Esophagus muscularis mucosa (tissue), 4 donors: ENCODE results near the gene SLC35B4. TPM values are rescaled to one million over a fixed set of nuclear protein-coding genes. Genes with fewer than 3 reads are reported as not detected.

Source experiments
- DNase-seq: peaks from one replicate; pipeline ENCODE4 v3.0.0-alpha.2; 2017; ENCODE audit errors: extremely low spot score
- H3K27ac ChIP-seq, 4 donors: fragments of 200-600 bp; sonication (generic); replicated peaks in 1 of 4; 1 replicate in 3 of 4; 2 replicates in 1 of 4; pipeline ENCODE4 v1.5.1; 2016 to 2019; ENCODE audit warnings: mild to moderate bottlenecking in 1 of 4
- H3K27me3 ChIP-seq, 4 donors: fragments of 200-600 bp; sonication (generic); one replicate each; pipeline versions ENCODE4 v1.5.1 to v1.6.0; 2016 to 2019
- H3K36me3 ChIP-seq, 4 donors: fragments of 200-600 bp; sonication (generic); one replicate each; pipeline ENCODE4 v1.5.1; 2016 to 2019
- H3K4me1 ChIP-seq, 4 donors: fragments of 200-600 bp; sonication (generic); one replicate each; pipeline ENCODE4 v1.5.1; 2016 to 2019
- H3K4me3 ChIP-seq, 4 donors: fragments of 200-600 bp; sonication (generic); 1 replicate in 2 of 4; 2 replicates in 2 of 4; pipeline ENCODE4 v1.5.1; 2016 to 2019; ENCODE audit warnings: mild to moderate bottlenecking in 4 of 4, moderate library complexity in 1 of 4
- H3K9me3 ChIP-seq, 4 donors: fragments of 200-600 bp; sonication (generic); 1 replicate in 3 of 4; 2 replicates in 1 of 4; pipeline ENCODE4 v1.5.1; 2016 to 2019
- EP300 ChIP-seq: sonication (generic); formaldehyde crosslinking; IDR thresholded peaks from one replicate; pipeline ENCODE4 v1.6.1; 2017; ENCODE audit warnings: antibody characterized with exemption
- POLR2A ChIP-seq: fragments of 450-650 bp; IDR thresholded peaks from one replicate; pipeline ENCODE4 v1.6.1; 2017; ENCODE audit warnings: antibody characterized with exemption, moderate library complexity, mild to moderate bottlenecking, low read depth
- POLR2AphosphoS5 ChIP-seq, 2 donors: sonication (generic); formaldehyde crosslinking; IDR thresholded peaks; one replicate each; pipeline ENCODE4 v1.6.1; 2017; ENCODE audit warnings: antibody characterized with exemption in 2 of 2
- WGBS: methylation state at CpG from one replicate; pipeline ENCODE4 v1.1.5; 2018; 5-methylcytosine and 5-hydroxymethylcytosine counted together
- intact Hi-C: fragments of 100-400 bp; cut with DNase I; formaldehyde crosslinking; loops from one replicate; pipeline ENCODE4 v1.15.1; 2023
- total RNA-seq, 4 donors: library from RNA; depleted of rRNA; stranded (reverse); fragments of >200 nt; gene quantifications; one replicate each; pipeline versions ENCODE4 v1.1.0 to v1.2.1, GENCODE V29; 2016
- TF ChIP-seq, protein P1 (sequence below), 3 experiments: fragments of 200-600 bp in 2 of 3; fragments of 450-650 bp in 1 of 3; sonication (generic) in 2 of 3; IDR thresholded peaks; one replicate each; pipeline ENCODE4 v1.5.1; 2017 to 2019; ENCODE audit warnings: antibody characterized with exemption in 3 of 3, mild to moderate bottlenecking in 2 of 3, moderate library complexity in 1 of 3

Gene SLC35B4
- total RNA-seq, 4 donors from 2014 or later, result 6.6 to 8.6 (median 7.9) TPM

DNA sequence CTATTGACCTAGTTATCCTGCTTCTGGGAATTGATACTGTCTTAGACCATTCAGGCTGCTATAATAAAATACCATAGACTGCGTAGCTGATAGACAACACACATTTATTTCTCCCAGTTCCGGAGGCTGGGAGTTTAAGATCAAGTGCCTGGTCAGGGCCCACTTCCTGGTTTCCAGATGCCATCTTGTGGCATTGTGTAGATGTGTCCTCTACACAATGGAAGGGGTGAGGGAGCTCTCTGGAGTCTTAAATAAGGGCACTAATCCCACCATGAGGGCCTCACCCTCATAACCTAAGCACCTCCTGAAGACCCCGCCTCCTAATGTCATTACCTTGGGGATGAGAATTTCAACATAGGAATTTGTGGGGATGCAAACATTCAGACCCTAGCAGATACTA is 62.4 kb downstream of the SLC35B4 start:
- 98% methylated on average over 3 of the region's 3 CpGs for WGBS
- Histone ChIP-seq H3K27me3 (no peaks in the 10 kb centered on the region), H3K4me3 (no peak overlapping the region), H3K9me3 (no peaks in the 10 kb centered on the region), H3K27ac (no peak overlapping the region), H3K36me3 (no peaks in the 10 kb centered on the region), H3K4me1 (no peaks in the 10 kb centered on the region)
- TF ChIP-seq EP300 (no peak), POLR2AphosphoS5 (IDR thresholded peaks at IDR 0.05) (no peak), POLR2A (no peak)
- TF ChIP-seq, protein P1, sequence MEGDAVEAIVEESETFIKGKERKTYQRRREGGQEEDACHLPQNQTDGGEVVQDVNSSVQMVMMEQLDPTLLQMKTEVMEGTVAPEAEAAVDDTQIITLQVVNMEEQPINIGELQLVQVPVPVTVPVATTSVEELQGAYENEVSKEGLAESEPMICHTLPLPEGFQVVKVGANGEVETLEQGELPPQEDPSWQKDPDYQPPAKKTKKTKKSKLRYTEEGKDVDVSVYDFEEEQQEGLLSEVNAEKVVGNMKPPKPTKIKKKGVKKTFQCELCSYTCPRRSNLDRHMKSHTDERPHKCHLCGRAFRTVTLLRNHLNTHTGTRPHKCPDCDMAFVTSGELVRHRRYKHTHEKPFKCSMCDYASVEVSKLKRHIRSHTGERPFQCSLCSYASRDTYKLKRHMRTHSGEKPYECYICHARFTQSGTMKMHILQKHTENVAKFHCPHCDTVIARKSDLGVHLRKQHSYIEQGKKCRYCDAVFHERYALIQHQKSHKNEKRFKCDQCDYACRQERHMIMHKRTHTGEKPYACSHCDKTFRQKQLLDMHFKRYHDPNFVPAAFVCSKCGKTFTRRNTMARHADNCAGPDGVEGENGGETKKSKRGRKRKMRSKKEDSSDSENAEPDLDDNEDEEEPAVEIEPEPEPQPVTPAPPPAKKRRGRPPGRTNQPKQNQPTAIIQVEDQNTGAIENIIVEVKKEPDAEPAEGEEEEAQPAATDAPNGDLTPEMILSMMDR (IDR thresholded peaks at IDR 0.05), result no peak
- DNase-seq, result no peak
- intact Hi-C loops, result no loop called here

DNA sequence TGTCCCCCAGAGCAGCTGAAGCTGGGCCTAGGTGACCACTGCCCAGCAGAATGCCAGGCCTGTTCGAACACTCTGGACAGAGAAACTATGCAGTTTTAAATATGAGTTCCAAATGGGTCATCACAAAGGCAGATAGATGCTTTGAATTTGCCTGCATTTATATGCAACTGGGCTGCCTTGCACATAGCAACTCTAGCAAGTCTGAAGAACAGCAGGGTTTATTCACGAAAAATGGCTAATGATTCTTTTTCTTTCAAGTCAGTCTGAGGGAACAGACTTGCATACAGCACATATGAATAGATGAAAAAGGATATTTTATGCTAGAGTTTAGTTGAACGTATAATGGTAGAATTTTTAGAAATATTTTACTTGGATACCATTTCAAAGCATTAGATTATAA is 68.5 kb downstream of the SLC35B4 start:
- DNase-seq, result no peak
- Histone ChIP-seq H3K27ac (no peak overlapping the region), H3K27me3 (no peaks in the 10 kb centered on the region), H3K9me3 (no peaks in the 10 kb centered on the region), H3K36me3 (no peaks in the 10 kb centered on the region), H3K4me3 (no peak overlapping the region), H3K4me1 (no peaks in the 10 kb centered on the region)
- TF ChIP-seq, protein P1 (IDR thresholded peaks at IDR 0.05), result no peak
- no peak for TF ChIP-seq EP300
- no peak for TF ChIP-seq POLR2AphosphoS5 (IDR thresholded peaks at IDR 0.05)
- TF ChIP-seq POLR2A, result no peak
- intact Hi-C loops, result no loop called here
- 83% methylated on average over 3 of the region's 3 CpGs for WGBS

DNA sequence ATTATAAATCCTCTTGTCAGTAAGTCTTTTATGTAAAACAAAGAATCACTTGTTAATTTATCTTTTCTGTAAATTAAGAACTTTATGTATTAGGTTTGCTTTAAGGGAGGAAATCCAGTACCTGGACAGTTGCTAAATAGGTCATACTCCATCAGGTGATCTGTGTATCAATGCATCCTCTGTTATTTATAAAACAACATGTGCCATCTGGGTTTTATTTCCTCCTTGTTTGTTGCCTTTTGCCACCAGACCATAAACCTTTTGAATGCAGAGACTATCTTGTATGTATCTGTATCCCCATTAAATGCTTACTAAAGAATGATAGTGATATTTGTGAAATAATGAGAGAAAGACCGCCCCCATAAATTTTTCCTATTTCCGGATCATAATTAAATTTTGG is 70.0 kb downstream of the SLC35B4 start:
- DNase-seq, result no peak
- Histone ChIP-seq H3K9me3 (no peaks in the 10 kb centered on the region), H3K27me3 (no peaks in the 10 kb centered on the region), H3K27ac (no peak overlapping the region), H3K36me3 (no peaks in the 10 kb centered on the region), H3K4me1 (no peaks in the 10 kb centered on the region), H3K4me3 (no peak overlapping the region)
- 74% methylated on average over 2 of the region's 2 CpGs for WGBS
- TF ChIP-seq, protein P1 (IDR thresholded peaks at IDR 0.05), result no peak
- TF ChIP-seq POLR2AphosphoS5 (IDR thresholded peaks at IDR 0.05), result no peak
- no peak for TF ChIP-seq POLR2A
- TF ChIP-seq EP300, result no peak
- intact Hi-C loops, result no loop called here

DNA sequence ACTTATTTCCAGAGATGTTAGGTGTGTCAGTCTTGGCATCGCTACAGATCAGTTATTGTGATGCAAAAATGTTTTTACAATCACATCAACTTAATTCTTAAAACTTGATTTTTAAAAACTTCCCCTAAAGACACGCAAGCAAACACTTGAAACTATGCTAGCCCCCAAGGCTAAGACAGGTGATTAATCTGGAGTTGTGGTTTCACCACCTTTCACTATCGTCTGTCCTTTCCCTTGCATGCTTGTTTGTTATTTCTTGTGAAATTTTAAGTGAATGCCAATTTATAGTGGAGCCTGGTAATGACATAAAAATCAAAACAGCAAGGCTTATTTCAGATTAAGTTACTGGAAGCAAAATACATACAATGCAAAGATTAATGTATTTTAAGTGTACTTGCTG is 70.4 kb downstream of the SLC35B4 start:
- intact Hi-C loops, result no loop called here
- TF ChIP-seq, protein P1 (IDR thresholded peaks at IDR 0.05), result no peak
- no peak for TF ChIP-seq POLR2A
- TF ChIP-seq EP300, result no peak
- no peak for TF ChIP-seq POLR2AphosphoS5 (IDR thresholded peaks at IDR 0.05)
- 41% methylated on average over 3 of the region's 3 CpGs for WGBS

DNA sequence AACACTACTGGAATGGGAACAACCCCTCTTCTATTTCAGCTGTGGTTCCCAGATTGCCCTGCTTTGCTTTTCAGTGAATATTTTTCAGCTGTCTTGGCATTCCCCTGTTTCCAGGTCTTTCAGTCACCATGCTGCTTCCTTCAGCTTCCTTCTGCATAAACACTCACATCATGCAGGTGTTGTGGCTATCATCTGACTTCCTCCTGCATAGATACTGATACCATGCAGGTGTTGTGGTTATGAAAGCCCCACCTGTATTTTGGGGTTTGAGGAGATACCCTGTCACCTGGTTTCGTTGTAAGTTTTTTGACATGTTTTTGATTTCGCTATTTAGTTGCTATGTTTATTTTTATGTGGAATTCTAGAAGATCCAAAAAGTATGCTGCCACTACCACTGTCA is 71.5 kb downstream of the SLC35B4 start:
- 88% methylated on average over 2 of the region's 2 CpGs for WGBS
- H3K36me3 ChIP-seq, result no peaks in the 10 kb centered on the region
- H3K4me1 ChIP-seq, result no peaks in the 10 kb centered on the region
- H3K9me3 ChIP-seq, result no peaks in the 10 kb centered on the region
- TF ChIP-seq EP300, result no peak
- TF ChIP-seq, protein P1 (IDR thresholded peaks at IDR 0.05), result no peak
- no peak for TF ChIP-seq POLR2AphosphoS5 (IDR thresholded peaks at IDR 0.05)
- no peak for TF ChIP-seq POLR2A
- no peak overlapping the region for H3K27ac ChIP-seq
- no peak overlapping the region for H3K4me3 ChIP-seq
- DNase-seq, result no peak
- no peaks in the 10 kb centered on the region for H3K27me3 ChIP-seq
- intact Hi-C loops, result no loop called here

More for the DNA sequence above, 70.4 kb downstream of the SLC35B4 start:
- Histone ChIP-seq H3K36me3 (no peaks in the 10 kb centered on the region), H3K27ac (no peak overlapping the region), H3K27me3 (no peaks in the 10 kb centered on the region), H3K4me1 (no peaks in the 10 kb centered on the region), H3K9me3 (no peaks in the 10 kb centered on the region), H3K4me3 (no peak overlapping the region)
- DNase-seq, result no peak
